BE2C (cell line): Measurements from ENCODE around the gene STRN.
"Not testable (repeated sequence)": the region's sequence is repeated elsewhere in the genome, so short reads cannot be mapped to it uniquely, and the experiment has no call there.

Experiments
- DNase-seq: peaks from one replicate; pipeline ENCODE4 v3.0.0-alpha.2; 2020
- H3K27me3 ChIP-seq: fragments of 250-450 bp; sonication (Bioruptor Pico); 2 replicates; pipeline ENCODE4 v1.5.1; 2020; ENCODE audit warnings: mild to moderate bottlenecking
- H3K36me3 ChIP-seq: fragments of 250-450 bp; sonication (Bioruptor Pico); 2 replicates; pipeline ENCODE4 v1.5.1; 2020; ENCODE audit warnings: mild to moderate bottlenecking
- H3K4me1 ChIP-seq: fragments of 250-450 bp; sonication (Bioruptor Pico); 2 replicates; pipeline ENCODE4 v1.5.1; 2020
- H3K4me3 ChIP-seq: 2 replicates; pipeline ENCODE4 v1.5.1; 2011; ENCODE audit warnings: low read depth, low read length
- H3K9me3 ChIP-seq: fragments of 250-450 bp; sonication (Bioruptor Pico); 2 replicates; pipeline ENCODE4 v1.5.1; 2020
- TF ChIP-seq, protein P1 (sequence below): IDR thresholded peaks from 2 replicates; pipeline ENCODE4 v1.5.1; 2012; ENCODE audit warnings: mild to moderate bottlenecking, low read depth, low read length

STRN gene

DNA sequence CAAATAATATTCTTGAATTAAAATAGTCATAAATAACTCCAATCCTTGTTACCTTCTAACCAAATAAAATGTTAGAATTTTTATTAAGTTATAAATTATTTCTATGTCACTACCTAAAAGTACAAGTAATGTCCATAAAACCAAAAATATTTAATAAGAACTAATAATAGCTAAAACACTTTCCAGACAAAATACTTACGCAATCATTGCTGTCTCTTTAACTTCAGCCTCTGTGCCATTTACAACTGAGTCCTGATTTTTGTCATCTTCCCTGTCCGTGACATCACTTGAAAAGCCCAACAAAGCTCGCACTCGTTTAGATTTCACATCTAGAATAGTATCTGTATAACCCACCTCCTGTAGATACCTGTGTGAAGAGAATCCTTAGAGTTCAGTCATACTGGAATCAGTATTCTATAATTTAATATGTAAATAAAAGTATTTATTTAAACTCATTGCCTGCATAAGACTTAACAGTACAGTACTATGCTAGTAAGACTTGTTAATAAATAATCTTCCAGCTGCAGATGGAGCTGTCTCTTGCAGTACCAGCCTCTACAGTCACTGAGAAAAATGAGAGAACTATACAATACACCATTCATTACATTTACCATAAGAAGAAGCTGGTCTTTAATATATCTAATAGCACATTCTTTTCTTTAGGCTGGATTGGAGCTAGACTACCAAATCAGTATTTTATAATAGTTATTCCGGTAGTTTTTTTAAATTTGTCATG lies 63.8 kb downstream of the STRN start:
- Histone ChIP-seq H3K4me1 (no peaks in the 10 kb centered on the region), H3K27me3 (no peaks in the 10 kb centered on the region), H3K4me3 (no peak overlapping the region), H3K9me3 (no peaks in the 10 kb centered on the region), H3K36me3 (no peaks in the 10 kb centered on the region)
- DNase-seq: no peak
- TF ChIP-seq, protein P1, sequence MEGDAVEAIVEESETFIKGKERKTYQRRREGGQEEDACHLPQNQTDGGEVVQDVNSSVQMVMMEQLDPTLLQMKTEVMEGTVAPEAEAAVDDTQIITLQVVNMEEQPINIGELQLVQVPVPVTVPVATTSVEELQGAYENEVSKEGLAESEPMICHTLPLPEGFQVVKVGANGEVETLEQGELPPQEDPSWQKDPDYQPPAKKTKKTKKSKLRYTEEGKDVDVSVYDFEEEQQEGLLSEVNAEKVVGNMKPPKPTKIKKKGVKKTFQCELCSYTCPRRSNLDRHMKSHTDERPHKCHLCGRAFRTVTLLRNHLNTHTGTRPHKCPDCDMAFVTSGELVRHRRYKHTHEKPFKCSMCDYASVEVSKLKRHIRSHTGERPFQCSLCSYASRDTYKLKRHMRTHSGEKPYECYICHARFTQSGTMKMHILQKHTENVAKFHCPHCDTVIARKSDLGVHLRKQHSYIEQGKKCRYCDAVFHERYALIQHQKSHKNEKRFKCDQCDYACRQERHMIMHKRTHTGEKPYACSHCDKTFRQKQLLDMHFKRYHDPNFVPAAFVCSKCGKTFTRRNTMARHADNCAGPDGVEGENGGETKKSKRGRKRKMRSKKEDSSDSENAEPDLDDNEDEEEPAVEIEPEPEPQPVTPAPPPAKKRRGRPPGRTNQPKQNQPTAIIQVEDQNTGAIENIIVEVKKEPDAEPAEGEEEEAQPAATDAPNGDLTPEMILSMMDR: no peak

DNA sequence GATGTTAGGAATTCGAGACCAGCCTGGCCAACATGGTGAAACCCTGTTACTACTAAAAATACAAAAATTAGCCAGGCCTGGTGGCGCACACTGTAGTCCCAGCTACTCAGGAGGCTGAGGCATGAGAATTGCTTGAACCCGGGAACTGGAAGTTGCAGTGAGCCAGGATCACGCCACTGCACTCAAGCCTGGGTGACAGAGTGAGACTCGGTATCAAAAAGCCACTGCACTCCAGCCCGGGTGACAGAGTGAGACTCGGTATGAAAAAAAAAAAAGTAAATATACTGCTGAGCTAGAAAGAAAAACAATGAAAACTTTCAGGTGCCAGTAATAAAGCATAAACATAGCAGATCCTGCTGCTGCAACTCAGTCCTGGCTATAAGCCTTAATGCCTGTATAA lies 73.5 kb downstream of the STRN start:
- TF ChIP-seq, protein P1: no peak
- Histone ChIP-seq H3K27me3 (no peaks in the 10 kb centered on the region), H3K4me3 (no peak overlapping the region), H3K4me1 (no peaks in the 10 kb centered on the region), H3K36me3 (no peaks in the 10 kb centered on the region), H3K9me3 (no peaks in the 10 kb centered on the region)
- no peak for DNase-seq

DNA sequence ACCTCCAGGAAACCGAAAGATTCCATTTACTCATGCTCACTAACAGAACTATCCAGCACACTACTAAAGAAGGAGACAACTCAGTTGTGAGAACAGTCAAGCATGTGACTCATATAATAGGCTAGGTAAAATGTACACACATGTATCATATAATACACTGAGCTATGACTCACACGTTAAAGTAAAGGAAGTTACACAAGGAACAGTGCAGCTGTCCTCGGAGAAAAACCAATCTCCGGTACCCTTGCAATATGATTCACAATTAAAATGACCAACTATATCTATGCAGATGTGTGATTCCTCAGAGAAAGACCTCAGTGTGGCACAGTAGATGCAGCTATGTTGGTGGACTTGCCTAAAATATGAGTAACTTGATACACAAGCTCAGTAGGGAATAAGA lies 76.5 kb downstream of the STRN start:
- DNase-seq: no peak

DNA sequence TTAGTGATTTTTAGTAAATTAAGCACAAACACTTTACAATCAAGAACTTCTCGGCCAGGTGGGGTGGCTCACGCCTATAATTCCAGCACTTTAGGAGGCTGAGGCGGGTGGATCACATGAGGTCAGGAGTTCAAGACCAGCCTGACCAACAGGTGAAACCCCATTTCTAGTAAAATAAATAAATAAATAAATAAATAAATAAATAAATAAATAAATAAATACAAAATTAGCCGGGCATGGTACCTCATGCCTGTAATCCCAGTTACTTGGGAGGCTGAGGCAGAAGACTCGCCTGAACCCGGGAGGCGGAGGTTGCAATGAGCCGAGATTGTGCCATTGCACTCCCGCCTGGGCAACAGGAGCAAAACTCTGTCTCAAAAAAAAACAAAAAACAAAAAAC lies 79.2 kb downstream of the STRN start:
- DNase-seq, H3K27me3 ChIP-seq, H3K4me1 ChIP-seq, H3K36me3 ChIP-seq, H3K4me3 ChIP-seq, H3K9me3 ChIP-seq: not testable (repeated sequence)

More for the DNA sequence above, 76.5 kb downstream of the STRN start:
- TF ChIP-seq, protein P1: no peak
- Histone ChIP-seq H3K4me1 (no peaks in the 10 kb centered on the region), H3K36me3 (no peaks in the 10 kb centered on the region), H3K9me3 (no peaks in the 10 kb centered on the region), H3K27me3 (no peaks in the 10 kb centered on the region), H3K4me3 (no peak overlapping the region)

DNA sequence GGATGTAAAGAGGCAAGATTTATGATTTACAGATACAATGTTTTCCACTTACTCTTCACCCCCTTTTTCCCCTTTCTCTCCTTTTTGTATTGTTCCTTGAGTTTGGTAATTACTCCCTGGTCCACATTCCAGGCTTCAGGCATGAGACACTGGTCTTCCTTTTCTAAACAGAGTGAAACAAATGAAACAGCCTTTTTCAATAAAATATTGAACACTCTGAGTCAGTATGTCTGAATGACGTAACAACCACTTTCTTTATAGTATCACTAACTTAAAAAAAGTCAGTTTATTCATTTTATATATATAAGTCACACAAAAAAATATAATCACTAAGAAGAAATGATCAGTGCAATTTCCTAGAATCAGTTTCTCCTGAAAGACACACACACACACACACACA lies 79.7 kb downstream of the STRN start:
- Histone ChIP-seq H3K36me3 (peaks cover 3% of the 10 kb centered on the region; the same call in 1 of the 2 replicates), H3K27me3 (no peaks in the 10 kb centered on the region), H3K4me1 (no peaks in the 10 kb centered on the region), H3K4me3 (no peak overlapping the region), H3K9me3 (no peaks in the 10 kb centered on the region)
- TF ChIP-seq, protein P1: no peak
- no peak for DNase-seq

DNA sequence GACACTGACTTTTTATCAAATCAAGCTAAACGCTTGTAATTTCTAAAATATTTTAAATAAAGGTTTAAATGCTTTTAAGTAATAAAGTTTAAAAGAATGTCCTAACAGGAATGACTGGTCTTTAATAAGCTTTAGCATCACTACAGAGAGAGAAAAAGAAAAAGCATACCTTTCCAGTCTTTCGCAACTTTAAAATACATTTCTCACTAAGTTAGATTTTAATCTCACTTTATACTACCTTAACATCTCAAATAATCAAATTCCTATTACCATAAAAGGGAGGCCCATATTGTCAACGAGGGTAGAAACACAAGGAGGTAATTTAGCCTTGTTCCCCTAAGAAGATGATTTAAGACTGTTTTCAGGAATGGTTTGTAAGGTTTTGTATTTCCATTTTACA lies 80.7 kb downstream of the STRN start:
- Histone ChIP-seq H3K27me3 (no peaks in the 10 kb centered on the region), H3K36me3 (peaks cover 3% of the 10 kb centered on the region; the same call in 1 of the 2 replicates), H3K4me1 (no peaks in the 10 kb centered on the region), H3K9me3 (no peaks in the 10 kb centered on the region), H3K4me3 (no peak overlapping the region)
- no peak for DNase-seq
- TF ChIP-seq, protein P1: no peak
